Uterus (tissue), 4 donors: ENCODE measurements around the gene HSFX3. TPM values are rescaled to one million over a fixed set of nuclear protein-coding genes. Genes with fewer than 3 reads are reported as not detected.
"Not testable (repeated sequence)": the region's sequence is repeated elsewhere in the genome, so short reads cannot be mapped to it uniquely, and the experiment has no call there.

Experiments
- DNase-seq, 2 donors: peaks; one replicate each; pipeline ENCODE4 v3.0.0-alpha.2; 2019 to 2020
- H3K27ac ChIP-seq, 2 donors: fragments of 200-600 bp; sonication (generic); 1 replicate in 1 of 2; 2 replicates in 1 of 2; pipeline ENCODE4 v1.5.1; 2016 to 2018
- H3K27me3 ChIP-seq, 2 donors: fragments of 200-600 bp; sonication (generic); one replicate each; pipeline ENCODE4 v1.5.1; 2018 to 2019; ENCODE audit warnings: control low read depth in 1 of 2
- H3K36me3 ChIP-seq, 2 donors: fragments of 200-600 bp; sonication (generic); one replicate each; pipeline ENCODE4 v1.5.1; 2019; ENCODE audit warnings: control low read depth in 1 of 2
- H3K4me1 ChIP-seq, 2 donors: fragments of 200-600 bp; sonication (generic); one replicate each; pipeline ENCODE4 v1.5.1; 2018 to 2019; ENCODE audit warnings: control low read depth in 1 of 2
- H3K4me3 ChIP-seq, 2 donors: fragments of 200-600 bp; sonication (generic); 1 replicate in 1 of 2; 2 replicates in 1 of 2; pipeline ENCODE4 v1.5.1; 2018 to 2019; ENCODE audit warnings: mild to moderate bottlenecking in 1 of 2
- H3K9me3 ChIP-seq, 2 donors: fragments of 200-600 bp; sonication (generic); one replicate each; pipeline ENCODE4 v1.5.1; 2019; ENCODE audit warnings: control low read depth in 1 of 2
- POLR2A ChIP-seq, 2 donors: fragments of 450-650 bp; IDR thresholded peaks; one replicate each; pipeline ENCODE4 v1.6.1; 2016; ENCODE audit warnings: antibody characterized with exemption in 2 of 2, mild to moderate bottlenecking in 1 of 2, moderate library complexity in 1 of 2
- intact Hi-C: fragments of 100-400 bp; cut with DNase I; formaldehyde crosslinking; loops from one replicate; pipeline ENCODE4 v1.15.1; 2023; ENCODE audit warnings: low total_unique reads
- total RNA-seq, 4 donors: library from RNA; depleted of rRNA in 3 of 4; stranded (reverse); fragments of >200 nt in 3 of 4; gene quantifications; one replicate each; pipeline versions ENCODE4 v1.1.0 to v1.2.4, GENCODE V29; 2014 to 2023
- TF ChIP-seq, protein P1 (sequence below), 4 experiments: fragments of 200-600 bp in 2 of 4; fragments of 450-650 bp in 2 of 4; sonication (generic) in 2 of 4; IDR thresholded peaks; one replicate each; pipeline ENCODE4 v1.5.1; 2016 to 2019; ENCODE audit warnings: antibody characterized with exemption in 4 of 4, mild to moderate bottlenecking in 2 of 4, moderate library complexity in 1 of 4
- donor health status: DM: yes; HTN: yes; CAD: no.

HSFX3 gene
- total RNA-seq, 4 donors from 2014 or later: not detected

GRCh38 chrX:149521438-149521837 is 28.3 kb downstream of the HSFX3 start:
- DNase-seq: no peak
- intact Hi-C loops: no loop called here
- Histone ChIP-seq H3K4me3 (no peak overlapping the region), H3K4me1 (no peaks in the 10 kb centered on the region), H3K9me3 (no peaks in the 10 kb centered on the region), H3K27me3 (no peaks in the 10 kb centered on the region), H3K36me3 (no peaks in the 10 kb centered on the region), H3K27ac (no peak overlapping the region)
- TF ChIP-seq, protein P1, sequence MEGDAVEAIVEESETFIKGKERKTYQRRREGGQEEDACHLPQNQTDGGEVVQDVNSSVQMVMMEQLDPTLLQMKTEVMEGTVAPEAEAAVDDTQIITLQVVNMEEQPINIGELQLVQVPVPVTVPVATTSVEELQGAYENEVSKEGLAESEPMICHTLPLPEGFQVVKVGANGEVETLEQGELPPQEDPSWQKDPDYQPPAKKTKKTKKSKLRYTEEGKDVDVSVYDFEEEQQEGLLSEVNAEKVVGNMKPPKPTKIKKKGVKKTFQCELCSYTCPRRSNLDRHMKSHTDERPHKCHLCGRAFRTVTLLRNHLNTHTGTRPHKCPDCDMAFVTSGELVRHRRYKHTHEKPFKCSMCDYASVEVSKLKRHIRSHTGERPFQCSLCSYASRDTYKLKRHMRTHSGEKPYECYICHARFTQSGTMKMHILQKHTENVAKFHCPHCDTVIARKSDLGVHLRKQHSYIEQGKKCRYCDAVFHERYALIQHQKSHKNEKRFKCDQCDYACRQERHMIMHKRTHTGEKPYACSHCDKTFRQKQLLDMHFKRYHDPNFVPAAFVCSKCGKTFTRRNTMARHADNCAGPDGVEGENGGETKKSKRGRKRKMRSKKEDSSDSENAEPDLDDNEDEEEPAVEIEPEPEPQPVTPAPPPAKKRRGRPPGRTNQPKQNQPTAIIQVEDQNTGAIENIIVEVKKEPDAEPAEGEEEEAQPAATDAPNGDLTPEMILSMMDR (IDR thresholded peaks at IDR 0.05): no peak
- no peak for TF ChIP-seq POLR2A (IDR thresholded peaks at IDR 0.05)

DNA sequence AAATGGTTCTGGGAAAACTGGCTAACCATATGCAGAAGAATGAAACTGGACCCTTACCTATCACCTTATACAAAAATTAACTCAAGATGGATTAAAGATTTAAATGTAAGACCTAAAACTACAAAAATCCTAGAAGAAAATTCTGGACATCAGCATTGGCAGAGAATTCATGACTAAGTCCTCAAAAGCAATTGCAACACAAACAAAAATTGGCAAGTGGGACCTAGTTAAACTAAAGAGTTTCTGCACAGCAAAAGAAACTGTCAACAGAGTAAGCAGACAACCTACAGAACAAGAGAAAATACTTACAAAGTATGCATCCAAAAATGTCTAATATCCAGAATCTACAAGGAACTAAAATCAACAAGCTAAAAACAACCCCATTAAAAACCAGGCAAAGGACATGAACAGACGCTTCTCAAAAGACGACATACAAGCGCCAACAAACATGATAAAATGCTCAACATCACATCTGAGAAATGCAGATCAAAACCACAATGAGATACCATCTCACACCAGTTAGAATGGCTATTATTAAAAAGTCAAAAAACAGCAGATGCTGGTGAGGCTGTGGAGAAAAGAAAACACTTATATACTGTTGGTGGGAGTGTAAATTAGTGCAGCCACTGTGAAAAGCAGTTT is 29.0 kb downstream of the HSFX3 start:
- H3K4me3 ChIP-seq, H3K27me3 ChIP-seq, H3K36me3 ChIP-seq, DNase-seq, H3K27ac ChIP-seq, intact Hi-C loops, H3K4me1 ChIP-seq, H3K9me3 ChIP-seq: not testable (repeated sequence)

DNA sequence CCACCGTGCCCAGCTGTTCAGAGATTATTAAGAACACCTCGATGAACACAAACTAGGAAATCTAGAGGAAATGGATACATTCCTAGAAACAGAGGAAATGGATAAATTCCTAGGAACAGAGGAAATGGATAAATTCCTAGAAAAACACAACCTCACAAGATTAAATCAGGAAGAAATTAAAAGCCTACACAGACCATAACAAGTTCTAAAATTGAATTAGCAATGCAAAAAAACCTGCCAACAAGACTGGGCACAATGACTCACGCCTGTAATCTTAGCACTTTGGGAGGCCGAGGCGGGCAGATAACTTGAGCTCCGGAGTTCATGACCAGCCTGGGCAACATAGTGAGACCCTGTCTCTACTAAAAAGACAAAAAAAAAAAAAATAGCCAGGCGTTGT is 31.5 kb downstream of the HSFX3 start:
- no peaks in the 10 kb centered on the region for H3K4me1 ChIP-seq
- H3K36me3 ChIP-seq: no peaks in the 10 kb centered on the region
- intact Hi-C loops: no loop called here
- TF ChIP-seq POLR2A (IDR thresholded peaks at IDR 0.05): no peak
- TF ChIP-seq, protein P1 (IDR thresholded peaks at IDR 0.05): no peak
- no peaks in the 10 kb centered on the region for H3K9me3 ChIP-seq
- no peak for DNase-seq
- no peak overlapping the region for H3K4me3 ChIP-seq
- no peak overlapping the region for H3K27ac ChIP-seq
- no peaks in the 10 kb centered on the region for H3K27me3 ChIP-seq

- no peak for DNase-seq
- Histone ChIP-seq H3K4me3 (no peak overlapping the region), H3K9me3 (no peaks in the 10 kb centered on the region), H3K27me3 (no peaks in the 10 kb centered on the region), H3K27ac (no peak overlapping the region), H3K4me1 (no peaks in the 10 kb centered on the region), H3K36me3 (no peaks in the 10 kb centered on the region)
- no peak for TF ChIP-seq POLR2A (IDR thresholded peaks at IDR 0.05)
- TF ChIP-seq, protein P1 (IDR thresholded peaks at IDR 0.05): no peak
- intact Hi-C loops: no loop called here
These were observed 32.4 kb downstream of the HSFX3 start for GRCh38 chrX:149517308-149517707.

DNA sequence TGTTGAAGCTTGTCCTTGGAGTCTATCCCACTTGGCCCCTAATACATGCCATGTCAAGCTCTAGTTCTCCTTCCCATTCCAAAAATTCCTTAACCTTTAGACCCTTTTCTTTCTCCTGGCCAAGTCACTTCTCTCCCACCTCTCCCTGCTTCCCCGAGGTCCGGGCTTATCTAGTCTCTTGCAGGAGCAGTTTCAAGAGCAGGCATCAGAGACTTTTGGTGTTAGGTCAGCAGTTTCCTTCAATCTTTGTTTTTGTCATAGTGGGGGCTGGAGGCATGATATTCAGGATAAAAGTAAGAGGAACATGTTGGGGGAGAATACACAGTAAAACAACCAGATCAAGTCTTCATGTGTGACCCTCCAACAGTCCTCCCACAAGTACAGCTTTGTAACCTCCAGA is 33.1 kb downstream of the HSFX3 start:
- no peaks in the 10 kb centered on the region for H3K27me3 ChIP-seq
- no peak for DNase-seq
- no peak overlapping the region for H3K4me3 ChIP-seq
- no peak overlapping the region for H3K27ac ChIP-seq
- no peak for TF ChIP-seq POLR2A (IDR thresholded peaks at IDR 0.05)
- TF ChIP-seq, protein P1 (IDR thresholded peaks at IDR 0.05): no peak
- intact Hi-C loops: no loop called here
- H3K36me3 ChIP-seq: no peaks in the 10 kb centered on the region
- no peaks in the 10 kb centered on the region for H3K4me1 ChIP-seq
- H3K9me3 ChIP-seq: no peaks in the 10 kb centered on the region
